GM12878 (cell line): Measurements from ENCODE around the gene ATP4A. TPM values are rescaled to one million over a fixed set of nuclear protein-coding genes. Genes with fewer than 3 reads are reported as not detected.

ENCODE experiments used
- ATAC-seq: fragments of 200-7000 bp; cut with Tn5 transposase; 3 replicates; pipeline ENCODE4 v1.9.1; 2020; ENCODE audit warnings: mild to moderate bottlenecking, moderate library complexity
- BruUV-seq: library from RNA; stranded (reverse); fragments of 400-500 nt; replicated peaks from 2 replicates; lab custom pipeline; 2021; lab: Mats Ljungman, UMichigan
- CTCF ChIA-PET: fragments of 300-600 bp; sonication (Branson Sonifier 250); formaldehyde crosslinking; extraction: SDS; loops from one replicate; lab custom pipeline; 2021; ENCODE audit warnings: inconsistent platforms; lab: Yijun Ruan, JAX
- POLR2A ChIA-PET: fragments of 350-600 bp; formaldehyde crosslinking; extraction: SDS; loops from one replicate; lab custom pipeline; 2021; ENCODE audit warnings: inconsistent platforms; lab: Charles Lee
- RAD21 ChIA-PET: fragments of 300-600 bp; sonication (Branson Sonifier 250); formaldehyde crosslinking; loops from one replicate; lab custom pipeline; 2023; ENCODE audit warnings: antibody characterized with exemption; ENCODE audit not compliant: unreplicated experiment; lab: Charles Lee
- SMC1A ChIA-PET: fragments of 300-600 bp; sonication (Branson Sonifier 250); formaldehyde crosslinking; loops from one replicate; lab custom pipeline; 2023; ENCODE audit not compliant: unreplicated experiment, uncharacterized antibody; lab: Charles Lee
- DNase-seq: peaks from one replicate; pipeline ENCODE4 v3.0.0-alpha.2; 2011; ENCODE audit warnings: low read depth, low spot score
- FAIRE-seq: peaks from 3 replicates; lab custom pipeline; 2011; peaks lifted over from hg19 to GRCh38; lab: Jason Lieb, UNC
- H2AFZ ChIP-seq: 2 replicates; pipeline ENCODE4 v1.6.0; 2011; ENCODE audit warnings: low read depth, low read length, control low read depth; ENCODE audit not compliant: control insufficient read depth
- H3K27ac ChIP-seq: 2 replicates; pipeline ENCODE4 v1.5.1; 2011; ENCODE audit warnings: control low read depth; ENCODE audit not compliant: control insufficient read depth, insufficient read depth
- H3K27me3 ChIP-seq, 2 experiments: replicated peaks in 1 of 2; 2 replicates each; pipeline versions ENCODE4 v1.6.0 to v1.6.1; 2011; ENCODE audit warnings: low read length in 1 of 2; ENCODE audit not compliant: control insufficient read depth in 2 of 2, insufficient read depth in 2 of 2
- H3K36me3 ChIP-seq, 2 experiments: 2 replicates each; pipeline ENCODE4 v1.5.1; 2011; ENCODE audit warnings: low read length in 1 of 2; ENCODE audit not compliant: control insufficient read depth in 2 of 2, insufficient read depth in 2 of 2
- H3K4me1 ChIP-seq: 2 replicates; pipeline ENCODE4 v1.6.1; 2011; ENCODE audit warnings: mild to moderate bottlenecking, low read length, moderate library complexity, mixed read lengths; ENCODE audit not compliant: control insufficient read depth, insufficient read depth
- H3K4me2 ChIP-seq: 2 replicates; pipeline ENCODE4 v1.6.0; 2011; ENCODE audit warnings: control low read depth; ENCODE audit not compliant: control insufficient read depth, insufficient read depth
- H3K4me3 ChIP-seq: fragments of 200-600 bp; sonication (generic); 2 replicates; pipeline ENCODE4 v1.5.1; 2016
- H3K79me2 ChIP-seq: 2 replicates; pipeline ENCODE4 v1.6.0; 2011; ENCODE audit warnings: low read length; ENCODE audit not compliant: control insufficient read depth, insufficient read depth
- H3K9ac ChIP-seq: 2 replicates; pipeline ENCODE4 v1.8.0; 2011; ENCODE audit warnings: low read length, control low read depth, mixed read lengths; ENCODE audit not compliant: control insufficient read depth, insufficient read depth
- H3K9me3 ChIP-seq: replicated peaks from 3 replicates; pipeline ENCODE4 v1.5.1; 2011; ENCODE audit warnings: mild to moderate bottlenecking, low read length; ENCODE audit not compliant: control insufficient read depth, insufficient read depth
- H4K20me1 ChIP-seq: 2 replicates; pipeline ENCODE4 v1.6.0; 2011; ENCODE audit not compliant: control insufficient read depth, insufficient read depth
- BRCA1 ChIP-seq: IDR thresholded peaks from 2 replicates; pipeline ENCODE4 v1.6.1; 2011; ENCODE audit warnings: low read depth, low read length, improper control_type of control experiment
- CHD4 ChIP-seq: fragments of 200-600 bp; sonication (generic); IDR thresholded peaks from 2 replicates; pipeline ENCODE4 v1.6.1; 2016; ENCODE audit warnings: mild to moderate bottlenecking
- EGR1 ChIP-seq, 2 experiments: IDR thresholded peaks; 1 replicate in 1 of 2; 2 replicates in 1 of 2; pipeline ENCODE4 v1.6.1; 2011 to 2012; ENCODE audit warnings: low read depth in 2 of 2, low read length in 2 of 2, borderline replicate concordance in 1 of 2, mild to moderate bottlenecking in 1 of 2, moderate library complexity in 1 of 2
- GATAD2B ChIP-seq: fragments of 450-650 bp; conservative IDR thresholded peaks from 2 replicates; pipeline ENCODE4 v1.6.1; 2017; ENCODE audit warnings: low read depth, mild to moderate bottlenecking, moderate library complexity
- HDAC6 ChIP-seq: fragments of 200-600 bp; sonication (generic); IDR thresholded peaks from one replicate; pipeline ENCODE4 v1.8.0; 2017; ENCODE audit warnings: antibody characterized with exemption; ENCODE audit not compliant: unreplicated experiment
- IRF3 ChIP-seq: fragments of 450-650 bp; IDR thresholded peaks from 2 replicates; pipeline ENCODE4 v1.6.1; 2014; ENCODE audit warnings: mild to moderate bottlenecking
- JUNB ChIP-seq: IDR thresholded peaks from 2 replicates; pipeline ENCODE4 v1.6.1; 2016; ENCODE audit warnings: antibody characterized with exemption, mild to moderate bottlenecking
- JUND ChIP-seq: IDR thresholded peaks from 2 replicates; pipeline ENCODE4 v1.6.1; 2012; ENCODE audit warnings: low read depth, mild to moderate bottlenecking, low read length, improper control_type of control experiment, moderate library complexity
- PAX5 ChIP-seq: IDR thresholded peaks from 2 replicates; pipeline ENCODE4 v1.6.1; 2011; ENCODE audit warnings: low read depth, low read length, borderline replicate concordance
- PBX3 ChIP-seq: IDR thresholded peaks from 2 replicates; pipeline ENCODE4 v1.6.1; 2011; ENCODE audit warnings: mild to moderate bottlenecking, low read depth, low read length, moderate library complexity; ENCODE audit not compliant: insufficient replicate concordance
- POLR2AphosphoS2 ChIP-seq: IDR thresholded peaks from 2 replicates; pipeline ENCODE4 v1.6.1; 2011; ENCODE audit warnings: low read depth, mild to moderate bottlenecking, low read length, improper control_type of control experiment, moderate library complexity
- PRDM15 ChIP-seq: fragments of 450-650 bp; formaldehyde crosslinking; IDR thresholded peaks from 2 replicates; pipeline ENCODE4 v1.4.0; 2020; ENCODE audit warnings: mild to moderate bottlenecking, moderate library complexity
- RAD21 ChIP-seq: IDR thresholded peaks from 2 replicates; pipeline ENCODE4 v1.6.1; 2011; ENCODE audit warnings: mild to moderate bottlenecking, low read depth, low read length, moderate library complexity; ENCODE audit not compliant: insufficient read depth
- SMAD5 ChIP-seq: IDR thresholded peaks from 2 replicates; pipeline ENCODE4 v1.6.1; 2016; ENCODE audit warnings: antibody characterized with exemption, low read depth
- SREBF1 ChIP-seq: IDR thresholded peaks from 2 replicates; pipeline ENCODE4 v1.6.1; 2012; ENCODE audit warnings: mild to moderate bottlenecking, low read length
- TCF3 ChIP-seq: IDR thresholded peaks from 2 replicates; pipeline ENCODE4 v1.6.1; 2012; ENCODE audit warnings: low read depth, mild to moderate bottlenecking, low read length, borderline replicate concordance; ENCODE audit not compliant: insufficient read depth
- WGBS: methylation state at CpG from one replicate; pipeline ENCODE4 v1.1.6; 2016; ENCODE audit warnings: low lambda C conversion rate; ENCODE audit not compliant: insufficient replicate concordance, insufficient coverage; ENCODE audit errors: missing lambda C conversion rate; 5-methylcytosine and 5-hydroxymethylcytosine counted together
- in situ Hi-C: fragments of 300-500 bp; cut with MboI; formaldehyde crosslinking; loops from 9 replicates; pipeline ENCODE4 v1.14.3; 2018; ENCODE audit warnings: mixed read lengths
- intact Hi-C: fragments of 100-400 bp; cut with micrococcal nuclease; formaldehyde crosslinking; loops from one replicate; pipeline ENCODE4 v1.14.2; 2022; ENCODE audit not compliant: unreplicated experiment
- polyA plus RNA-seq, 11 experiments: library from polyadenylated mRNA; depleted of rRNA in 4 of 11; unstranded in 6 of 11; stranded (reverse) in 5 of 11; fragments of >200 nt; fragmentation: Nextera tagmentation in 4 of 11; fragmentation: Illumina TruSeq in 1 of 11; extraction: Ambion mirVana in 4 of 11; extraction: Trizol in 1 of 11; gene quantifications; 1 replicate in 1 of 11; 2 replicates in 10 of 11; pipeline versions ENCODE4 v1.2.1 to v1.2.3, GENCODE V29; 2011 to 2016; ENCODE audit warnings: inconsistent platforms in 2 of 11, missing spikeins in 2 of 11, low read depth in 1 of 11
- total RNA-seq, 4 experiments: library from RNA; depleted of rRNA in 3 of 4; stranded (reverse); fragments of >200 nt in 3 of 4; fragmentation: Illumina TruSeq in 1 of 4; extraction: Trizol in 1 of 4; gene quantifications; 2 replicates each; pipeline versions ENCODE4 v1.2.1 to v1.2.3, GENCODE V29; 2013 to 2021

ATP4A gene
- total and polyA plus RNA-seq, 10 of the 15 experiments (the other 5 are each of a cell fraction or from before 2014, with no cell fraction given), result 0.03 to 1.5 (median 0.11) TPM; not detected in 3

GRCh38 chr19:35509018-35509652, 54.3 kb downstream of the ATP4A start:
- SMC1A ChIA-PET, result interaction anchor here (0.9 to 5.7 kb wide), 17 partner anchors 12 to 213 kb away, joined by 3 to 35 read pairs (median 6); partner anchors contain the start of genes FFAR1 and FFAR3
- ATAC-seq (peak; percentile 85), DNase-seq (peak; percentile 40), FAIRE-seq (peak; percentile 88)
- Histone ChIP-seq H2AFZ (no peak overlapping the region; the same call in 1 of the 2 replicates), H3K9me3 (no peaks in the 10 kb centered on the region), H3K27me3 (no peaks in the 10 kb centered on the region; a peak in 1 of 4 replicates), H3K4me2 (peak overlapping the region; percentile 91), H3K79me2 (no peaks in the 10 kb centered on the region), H3K27ac (peak overlapping the region; percentile 52), H3K9ac (peak overlapping the region; percentile 62; the same call in 1 of the 2 replicates), H3K36me3 (no peaks in the 10 kb centered on the region), H3K4me1 (peaks cover 8% of the 10 kb centered on the region), H3K4me3 (peak overlapping the region; percentile 74; the same call in 1 of the 2 replicates), H4K20me1 (no peaks in the 10 kb centered on the region)
- BruUV-seq, result no TSS peak
- intact Hi-C loops (no loop called here), in situ Hi-C loops (no loop called here)
- RAD21 ChIA-PET, result interaction anchor here (0.6 to 4.8 kb wide), 20 partner anchors 14 to 366 kb away, joined by 3 to 24 read pairs (median 4); partner anchors contain the start of genes FXYD7, HAUS5 and KRTDAP
- POLR2A ChIA-PET, result interaction anchor here (0.6 to 3.5 kb wide), 15 partner anchors 14 to 239 kb away, joined by 3 to 14 read pairs (median 3); partner anchors contain the start of genes CD22, COX6B1, FFAR1 and HAUS5
- 15% methylated on average over 12 of the region's 12 CpGs for WGBS
- CTCF ChIA-PET, result interaction anchor here (0.7 to 6.3 kb wide), 29 partner anchors 8 to 239 kb away, joined by 3 to 87 read pairs (median 4); partner anchors contain the start of gene COX6B1
- no peak for TF ChIP-seq PRDM15 (CRISPR knock-in tag)
- 0 out of 2 replicates have a peak, but pooled peaks have one; percentile 38 for TF ChIP-seq SMAD5
- no peak for TF ChIP-seq PAX5
- no peak for TF ChIP-seq JUNB
- TF ChIP-seq TCF3, result no peak
- TF ChIP-seq HDAC6, result no peak
- TF ChIP-seq BRCA1, result no peak
- TF ChIP-seq EGR1 (IDR thresholded peaks at IDR 0.05; ENCODE audit: borderline replicate concordance in 1 of 2, low read depth in 2 of 2, low read length in 2 of 2), result no peak
- TF ChIP-seq POLR2AphosphoS2, result no peak
- no peak for TF ChIP-seq CHD4
- TF ChIP-seq SREBF1, result no peak
- TF ChIP-seq JUND, result no peak
- no peak for TF ChIP-seq IRF3
- TF ChIP-seq GATAD2B, result no peak
- no peak for TF ChIP-seq PBX3
- TF ChIP-seq RAD21, result no peak
